Stimulated activated CD8-positive, alpha-beta memory T cell treated with anti-CD3 and anti-CD28 coated beads, Interleukin-12 subunit alpha, Interleukin-12 subunit beta, amount 100 ng/mL, for 24 hours (primary cell): ENCODE results near the gene DOCK3.
"Not testable (repeated sequence)": the region's sequence is repeated elsewhere in the genome, so short reads cannot be mapped to it uniquely, and the experiment has no call there.

ENCODE experiments used
- DNase-seq: peaks from one replicate; pipeline ENCODE4 v3.0.0-alpha.2; 2020; ENCODE audit errors: extremely low read depth

DOCK3 gene

GRCh38 chr3:51099794-51100535 is 425.2 kb downstream of the DOCK3 start:
- no peak for DNase-seq

GRCh38 chr3:51100536-51100851 is 425.8 kb downstream of the DOCK3 start:
- DNase-seq = no peak

- DNase-seq = no peak
Observed at GRCh38 chr3:51102396-51102795, 427.7 kb downstream of the DOCK3 start.

GRCh38 chr3:51106242-51106876 is 431.6 kb downstream of the DOCK3 start:
- DNase-seq = no peak

GRCh38 chr3:51110586-51110985 is 435.9 kb downstream of the DOCK3 start:
- no peak for DNase-seq

- DNase-seq = no peak
Observed at GRCh38 chr3:51122944-51123343, 448.2 kb downstream of the DOCK3 start.

GRCh38 chr3:51123531-51123930 is 448.8 kb downstream of the DOCK3 start:
- no peak for DNase-seq

- not testable (repeated sequence) for DNase-seq
Observed at GRCh38 chr3:51131607-51132006, 456.9 kb downstream of the DOCK3 start.

GRCh38 chr3:51137715-51138114 is 463.0 kb downstream of the DOCK3 start:
- no peak for DNase-seq

- no peak for DNase-seq
Observed at GRCh38 chr3:51139616-51140015, 464.9 kb downstream of the DOCK3 start.

- DNase-seq = no peak
Observed at GRCh38 chr3:51141573-51141972, 466.8 kb downstream of the DOCK3 start.

GRCh38 chr3:51145811-51146585 is 471.3 kb downstream of the DOCK3 start:
- no peak for DNase-seq

- no peak for DNase-seq
Observed at GRCh38 chr3:51146781-51147180, 472.1 kb downstream of the DOCK3 start.

GRCh38 chr3:51156147-51156546 is 481.4 kb downstream of the DOCK3 start:
- no peak for DNase-seq

- DNase-seq = no peak
Observed at GRCh38 chr3:51163051-51163450, 488.3 kb downstream of the DOCK3 start.

- no peak for DNase-seq
Observed at GRCh38 chr3:51173518-51174271, 499.0 kb downstream of the DOCK3 start.

- DNase-seq = no peak
Observed at GRCh38 chr3:51176923-51177322, 502.2 kb downstream of the DOCK3 start.

- not testable (repeated sequence) for DNase-seq
Observed at GRCh38 chr3:51186446-51186845, 511.7 kb downstream of the DOCK3 start.

- no peak for DNase-seq
Observed at GRCh38 chr3:51190199-51190598, 515.5 kb downstream of the DOCK3 start.

- no peak for DNase-seq
Observed at GRCh38 chr3:51190827-51191226, 516.1 kb downstream of the DOCK3 start.

GRCh38 chr3:51191768-51192167 is 517.0 kb downstream of the DOCK3 start:
- no peak for DNase-seq

GRCh38 chr3:51198477-51198876 is 523.8 kb downstream of the DOCK3 start:
- DNase-seq = no peak
